ENCODE measurements around the gene PLPP1.

Gene PLPP1

DNA sequence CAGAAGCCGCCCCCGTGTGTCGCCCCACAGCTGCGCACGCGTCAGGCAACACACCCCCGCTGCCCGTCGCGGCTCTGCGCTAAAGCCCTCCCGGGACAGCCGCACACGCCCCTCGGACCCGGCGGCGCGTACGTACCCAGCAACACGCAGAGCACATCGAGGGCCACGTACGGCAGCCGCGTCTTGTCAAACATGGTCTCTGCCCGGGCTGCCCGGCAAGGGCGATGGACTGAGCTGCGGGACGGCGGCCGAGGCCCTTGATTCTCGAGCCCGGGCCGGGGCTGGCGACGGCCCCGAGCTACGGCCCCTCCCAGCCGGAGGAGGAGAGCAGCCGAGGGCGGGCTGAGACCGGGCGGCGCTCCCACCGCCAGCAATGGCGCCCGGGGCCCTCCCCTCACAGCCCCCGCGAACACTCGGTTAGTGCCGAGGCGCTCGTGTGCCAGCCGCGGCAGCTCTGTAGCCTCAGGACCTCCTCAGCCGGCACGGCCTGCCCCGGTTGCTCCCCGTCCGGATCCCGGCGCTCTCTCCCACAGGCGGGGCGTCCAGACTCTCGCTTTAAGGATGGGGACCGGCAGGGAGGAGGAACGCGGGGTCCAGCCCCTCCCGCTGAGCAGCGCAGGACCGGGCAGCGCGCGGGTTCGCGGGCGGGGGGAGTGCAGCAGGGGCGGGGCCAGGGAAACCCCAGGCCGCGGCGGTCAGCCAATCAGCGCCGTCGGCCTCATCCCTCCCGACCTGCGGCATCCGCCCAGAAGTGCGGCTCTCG lies at the start of gene PLPP1:
TSS of gene PLPP1 (minus strand) at position 529 of the 763 bp plus-strand sequence. CDS start at position 194, 335 bp downstream.
- in situ Hi-C loops (cut with MboI; ENCODE audit: low sequenced_read_pairs): no loop called here

DNA sequence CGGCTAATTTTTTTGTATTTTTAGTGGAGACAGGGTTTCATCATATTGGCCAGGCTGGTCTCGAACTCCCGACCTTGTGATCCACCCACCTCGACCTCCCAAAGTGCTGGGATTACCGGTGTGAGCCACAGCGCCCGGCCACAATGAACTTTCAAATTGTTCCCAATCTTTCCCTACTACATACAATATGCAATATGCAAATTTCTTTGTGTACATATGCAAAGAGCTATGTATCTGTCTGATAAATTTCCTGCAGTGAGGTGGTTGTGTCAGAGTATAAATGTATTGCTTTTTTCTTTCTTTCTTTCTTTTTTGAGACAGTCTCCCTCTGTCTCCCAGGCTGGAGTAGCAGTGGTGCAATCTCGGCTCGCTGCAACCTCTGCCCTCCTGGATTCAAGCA lies 48.8 kb upstream of the PLPP1 start:
- in situ Hi-C loops (cut with MboI; ENCODE audit: low sequenced_read_pairs): no loop called here

DNA sequence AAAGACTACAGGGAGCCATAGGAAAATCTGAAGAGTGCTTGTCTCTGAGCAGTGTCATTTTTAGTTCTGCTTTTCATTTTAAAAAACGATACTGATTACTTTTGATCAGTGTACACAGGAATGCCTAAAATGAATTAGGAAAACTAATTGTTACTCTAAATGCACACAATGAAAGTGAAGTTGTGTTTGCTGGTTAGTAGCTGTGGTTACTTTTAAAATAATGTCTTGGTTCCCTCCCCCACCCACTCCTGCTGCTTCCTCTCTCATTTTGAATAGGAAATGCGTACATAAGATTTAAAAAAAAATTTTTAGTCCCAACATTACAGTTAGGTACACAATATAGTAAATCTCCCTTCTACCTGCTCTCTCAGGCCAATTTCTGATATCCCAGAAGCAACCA lies 47.5 kb upstream of the PLPP1 start:
- in situ Hi-C loops (cut with MboI; ENCODE audit: low sequenced_read_pairs): no loop called here

DNA sequence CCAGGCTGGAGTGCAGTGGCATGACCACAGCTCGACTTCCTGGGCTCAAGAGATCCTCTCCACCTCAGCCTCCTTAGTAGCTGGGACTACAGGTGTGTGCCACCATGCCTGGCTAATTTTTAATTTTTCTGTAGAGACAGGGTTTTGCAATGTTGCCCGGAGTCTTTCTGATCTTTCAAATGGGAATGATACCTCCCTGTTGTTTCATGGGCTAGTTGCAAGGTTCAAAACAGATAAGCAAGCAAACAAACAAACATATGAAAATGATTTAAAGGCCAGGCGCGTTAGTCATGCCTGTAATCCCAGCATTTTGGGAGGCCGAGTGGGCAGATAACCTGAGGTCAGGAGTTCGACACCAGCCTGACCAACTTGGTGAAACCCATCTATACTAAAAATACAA lies 45.3 kb upstream of the PLPP1 start:
- in situ Hi-C loops (cut with MboI; ENCODE audit: low sequenced_read_pairs): no loop called here

DNA sequence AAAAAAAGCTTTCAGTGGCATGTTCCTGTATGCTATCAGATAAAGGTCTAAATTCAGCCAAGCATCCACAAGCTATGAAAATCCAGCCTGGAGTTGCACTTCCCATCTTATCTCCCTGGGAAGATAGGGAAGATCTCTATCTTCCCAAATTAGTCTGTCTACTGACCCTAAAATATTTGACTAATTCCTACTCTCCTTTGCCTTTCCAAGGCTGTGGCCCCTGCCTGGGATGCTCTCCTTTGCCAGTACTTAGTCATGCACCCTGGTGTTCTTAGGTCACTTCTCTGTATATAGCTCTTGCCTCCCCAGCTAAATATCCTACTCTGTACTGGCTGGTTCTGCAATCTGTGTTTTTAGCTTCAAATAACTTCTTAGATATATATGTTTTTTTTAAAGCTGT lies 44.0 kb upstream of the PLPP1 start:
- in situ Hi-C loops (cut with MboI; ENCODE audit: low sequenced_read_pairs): no loop called here

DNA sequence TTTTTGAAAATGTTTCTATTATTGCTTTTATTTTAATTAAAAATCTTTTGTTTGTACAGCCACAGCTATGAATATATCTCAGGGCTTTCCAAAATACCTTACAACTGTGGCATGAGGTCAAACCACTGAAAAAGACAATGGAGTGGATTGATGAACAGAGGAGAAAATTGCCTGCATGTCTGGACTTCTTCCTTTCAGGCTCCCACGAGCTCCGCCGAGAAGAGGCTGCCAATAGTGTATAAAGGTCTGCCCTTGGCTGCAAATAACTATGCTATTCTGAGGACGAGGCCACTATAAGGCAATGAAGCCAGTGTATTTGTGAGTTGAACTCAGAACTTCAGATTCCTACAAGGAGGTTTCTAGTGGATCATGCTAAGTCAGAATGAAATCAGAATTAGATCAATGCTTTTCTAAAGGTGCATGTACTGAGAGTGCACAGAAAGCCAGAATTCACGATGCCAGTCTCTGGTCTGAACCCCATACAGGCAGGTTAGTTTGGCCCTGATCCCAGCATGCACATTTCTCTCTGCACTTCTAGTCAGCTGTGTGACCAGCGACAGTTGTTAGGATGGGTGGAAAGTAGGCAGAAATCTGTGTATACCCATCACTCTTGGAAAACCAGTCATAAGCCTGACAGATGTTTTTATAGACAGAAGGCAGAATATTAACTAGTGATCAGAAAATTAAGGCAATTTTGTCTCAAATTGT lies 42.7 kb upstream of the PLPP1 start:
- in situ Hi-C loops (cut with MboI; ENCODE audit: low sequenced_read_pairs): no loop called here

DNA sequence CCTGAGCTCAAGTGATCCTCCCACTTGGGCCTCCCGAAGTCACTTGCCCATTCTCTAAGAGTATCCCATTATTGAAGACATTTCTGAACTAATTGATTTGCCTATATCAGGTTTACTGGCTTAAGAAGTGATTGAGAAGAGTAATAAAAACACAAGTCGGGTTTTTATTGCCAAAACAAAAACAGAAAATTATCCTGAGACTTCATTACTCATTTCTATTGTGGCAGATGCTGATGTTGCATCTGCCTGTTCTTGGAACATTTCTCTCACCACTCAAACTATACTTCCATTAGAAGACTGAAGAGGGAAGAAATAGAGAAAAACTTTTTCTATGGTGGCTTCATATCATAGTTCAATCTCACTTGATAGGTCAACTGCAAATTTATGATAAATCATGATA lies 41.9 kb upstream of the PLPP1 start:
- in situ Hi-C loops (cut with MboI; ENCODE audit: low sequenced_read_pairs): no loop called here

DNA sequence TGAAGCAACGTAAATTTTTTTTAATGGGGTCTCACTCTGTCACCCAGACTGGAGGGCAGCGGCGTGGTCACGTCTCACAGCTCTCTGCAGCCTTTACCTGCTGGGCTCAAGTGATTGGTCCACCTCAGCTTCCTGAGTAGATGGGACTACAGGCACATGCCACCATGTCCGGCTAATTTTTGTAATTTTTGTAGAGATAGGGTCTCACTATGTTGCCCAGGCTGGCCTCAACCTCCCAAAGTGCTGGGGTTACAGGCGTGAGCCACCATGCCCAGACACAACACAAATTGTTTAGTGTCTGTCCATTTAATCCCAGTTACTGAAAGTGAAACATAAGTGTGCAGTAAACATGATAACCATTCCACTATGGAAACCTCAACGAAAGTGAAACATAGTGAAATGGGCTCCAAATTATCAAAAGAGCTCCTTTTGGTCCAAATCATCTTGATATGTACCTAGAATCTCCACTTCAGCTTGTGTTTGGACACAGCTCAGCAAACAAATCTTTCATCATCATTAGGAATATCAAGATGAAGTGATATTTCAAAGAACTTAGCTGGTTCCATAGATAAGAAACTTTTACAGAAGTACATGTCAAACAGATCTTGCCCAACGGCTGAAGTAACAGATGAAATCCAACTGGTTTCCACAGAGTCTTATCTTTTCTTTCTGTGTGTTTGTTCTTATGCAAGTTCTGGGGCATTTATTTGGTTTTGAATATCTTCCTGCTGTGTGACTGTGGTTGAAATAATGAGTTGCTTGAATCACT lies 41.2 kb upstream of the PLPP1 start:
- in situ Hi-C loops (cut with MboI; ENCODE audit: low sequenced_read_pairs): no loop called here

DNA sequence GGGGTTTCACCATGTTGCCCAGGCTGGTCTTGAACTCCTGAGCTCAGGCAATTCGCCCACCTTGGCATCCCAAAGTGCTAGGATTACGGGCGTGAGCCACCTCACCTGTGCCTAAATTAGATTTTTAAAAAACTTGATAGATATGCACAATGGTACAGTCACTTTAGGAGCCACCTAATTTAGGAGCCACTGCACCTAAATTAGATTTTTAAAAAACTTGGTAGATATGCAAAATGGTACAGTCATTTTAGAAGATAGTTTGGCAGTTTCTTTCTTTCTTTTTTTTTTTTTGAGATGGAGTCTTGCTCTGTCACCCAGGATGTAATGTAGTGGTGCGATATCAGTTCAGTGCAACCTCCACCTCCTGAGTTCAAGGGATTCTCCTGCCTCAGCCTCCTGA lies 37.8 kb upstream of the PLPP1 start:
- in situ Hi-C loops (cut with MboI; ENCODE audit: low sequenced_read_pairs): no loop called here

DNA sequence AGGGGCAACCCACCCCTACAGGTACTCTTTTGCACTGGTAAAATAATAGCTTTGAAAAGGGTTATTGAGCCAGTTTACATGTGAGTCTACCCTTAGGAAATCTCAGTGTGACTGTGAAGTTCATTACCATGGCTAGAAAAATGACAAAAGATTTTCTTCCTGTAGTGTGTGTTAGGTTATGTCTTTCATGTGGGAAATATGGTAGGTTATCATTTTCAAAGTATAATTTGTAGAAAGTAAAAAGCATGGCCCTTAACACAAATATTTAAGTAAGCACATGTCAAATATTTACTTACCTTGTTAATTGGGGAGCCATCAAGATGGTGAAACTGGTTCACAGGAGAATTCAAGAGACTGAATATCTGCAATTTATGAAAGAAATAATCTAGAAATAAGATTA lies 37.3 kb upstream of the PLPP1 start:
- in situ Hi-C loops (cut with MboI; ENCODE audit: low sequenced_read_pairs): no loop called here

DNA sequence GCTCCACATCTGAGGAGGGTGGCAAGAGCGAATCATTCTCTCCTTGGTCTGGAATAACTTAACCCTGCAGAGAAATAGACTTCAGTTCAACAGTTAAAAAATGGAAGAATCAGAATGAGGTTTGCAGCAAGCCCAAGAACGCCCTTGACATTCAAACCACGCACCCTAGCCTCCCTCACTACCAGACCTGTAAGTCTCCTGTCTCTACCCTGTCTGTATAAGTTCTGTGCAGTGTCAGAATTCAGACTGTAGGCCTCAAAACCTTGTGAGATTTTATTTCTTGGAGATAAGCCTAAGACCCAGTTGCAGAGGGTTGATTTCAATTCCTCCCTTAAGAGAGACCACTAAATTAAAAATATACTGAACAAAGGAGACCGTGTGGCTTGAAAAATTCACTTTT lies 35.8 kb upstream of the PLPP1 start:
- in situ Hi-C loops (cut with MboI; ENCODE audit: low sequenced_read_pairs): no loop called here

DNA sequence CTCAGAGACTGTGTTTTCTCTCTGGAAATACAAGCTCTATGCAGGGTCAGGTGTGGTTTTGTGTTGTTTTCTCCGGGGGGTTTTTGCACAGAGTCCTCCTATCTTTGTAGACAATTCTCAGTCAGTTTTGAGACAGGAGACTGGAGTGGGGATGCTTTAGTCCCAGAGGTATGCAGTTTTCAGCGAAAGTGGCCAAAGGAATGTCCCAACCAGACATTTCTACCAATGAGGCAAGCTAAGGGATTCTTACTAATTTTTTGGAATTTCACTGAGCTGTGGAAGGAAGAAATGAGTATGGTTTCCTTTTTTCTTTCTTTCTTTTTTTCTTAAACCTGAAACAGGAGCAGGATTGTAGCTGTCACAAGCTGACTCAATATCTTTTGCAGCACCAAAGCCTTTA lies 35.3 kb upstream of the PLPP1 start:
- in situ Hi-C loops (cut with MboI; ENCODE audit: low sequenced_read_pairs): no loop called here

DNA sequence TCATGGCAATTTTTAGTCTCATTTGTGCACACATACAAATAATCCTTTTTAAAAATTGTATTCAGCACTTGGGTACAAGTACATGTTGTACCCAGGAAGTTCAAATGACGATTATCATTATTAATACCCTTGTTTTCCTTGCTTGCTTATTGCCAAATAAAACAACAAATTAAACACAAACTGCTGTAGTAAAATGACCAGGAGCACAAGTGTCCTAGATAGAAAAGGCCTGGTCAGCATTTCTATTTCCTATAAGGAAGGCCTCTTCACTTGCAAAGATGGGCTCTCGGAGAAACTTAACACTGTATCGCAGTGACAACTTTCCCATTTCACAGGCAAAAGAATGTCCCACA lies 34.7 kb upstream of the PLPP1 start:
- in situ Hi-C loops (cut with MboI; ENCODE audit: low sequenced_read_pairs): no loop called here

DNA sequence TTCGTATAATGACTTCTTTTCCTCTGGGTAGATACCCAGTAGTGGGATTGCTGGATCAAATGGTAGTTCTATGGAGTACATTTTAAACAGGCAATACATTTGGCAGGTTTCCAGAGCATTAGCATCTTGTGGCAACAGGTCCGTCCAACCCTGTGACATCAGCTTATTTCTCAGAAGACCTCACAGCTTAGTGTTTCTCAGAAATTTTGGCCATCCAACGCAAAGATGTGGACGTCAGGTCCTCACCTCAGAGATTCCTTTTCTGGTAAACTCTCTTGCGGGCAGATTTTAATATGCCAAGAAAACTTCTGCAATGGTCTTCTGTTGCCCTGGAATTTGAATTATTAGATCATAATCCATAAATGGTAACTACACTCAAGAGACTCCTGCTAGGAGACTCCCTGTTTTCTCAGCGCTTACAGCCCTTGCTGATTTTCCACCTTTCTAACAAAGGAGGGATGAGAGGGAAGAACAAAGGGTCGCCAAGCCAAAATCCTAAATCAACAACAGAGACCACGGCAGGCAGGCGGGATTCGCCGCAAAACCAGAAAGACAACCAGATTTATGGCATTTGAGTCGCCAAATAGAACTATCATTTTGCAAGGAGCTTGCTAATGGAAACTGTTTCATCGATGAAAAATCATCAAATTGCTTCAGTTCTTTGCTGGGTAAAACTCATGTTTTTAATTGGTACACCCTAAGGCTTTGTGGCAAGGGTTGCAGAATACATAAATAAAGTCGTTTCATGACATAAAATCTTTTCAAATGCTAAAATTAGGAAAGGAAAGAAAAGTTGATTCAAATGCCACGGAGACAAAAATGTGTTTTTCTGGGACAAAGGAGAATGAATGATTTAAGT lies 34.1 kb upstream of the PLPP1 start:
- in situ Hi-C loops (cut with MboI; ENCODE audit: low sequenced_read_pairs): no loop called here

DNA sequence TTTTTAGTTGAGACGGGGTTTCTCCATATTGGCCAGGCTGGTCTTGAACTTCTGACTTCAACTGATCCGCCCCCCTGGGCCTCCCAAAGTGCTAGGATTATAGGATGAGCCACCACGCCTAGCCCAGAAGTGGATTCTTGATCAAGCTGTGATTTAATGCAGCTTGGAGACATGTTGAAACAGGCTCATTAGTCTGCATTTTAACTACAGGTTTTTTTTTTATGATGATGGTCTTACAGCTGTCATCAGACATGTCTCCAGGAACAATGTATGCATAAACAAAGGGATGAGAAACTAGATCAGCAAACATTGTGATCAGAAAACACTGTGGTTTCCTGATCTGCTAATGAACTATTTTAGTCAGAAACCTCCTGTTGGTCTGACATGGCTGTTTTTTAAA lies 30.0 kb upstream of the PLPP1 start:
- in situ Hi-C loops (cut with MboI; ENCODE audit: low sequenced_read_pairs): no loop called here

DNA sequence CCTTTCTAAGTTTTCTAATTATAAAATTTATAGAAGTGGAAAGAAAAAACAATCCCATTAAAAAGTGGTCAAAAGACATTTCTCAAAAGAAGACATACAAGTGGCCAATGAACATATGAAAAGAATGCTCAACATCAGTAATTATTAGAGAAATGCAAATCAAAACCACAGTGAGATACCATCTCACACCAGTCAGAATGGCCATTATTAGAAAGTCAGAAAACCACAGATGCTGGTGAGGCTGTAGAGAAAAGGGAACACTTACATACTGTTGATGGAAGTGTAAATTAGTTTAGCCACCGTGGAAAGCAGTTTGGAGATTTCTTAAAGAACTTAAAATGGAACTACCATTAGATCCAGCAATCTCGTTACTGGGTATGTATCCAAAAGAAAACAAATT lies 23.7 kb upstream of the PLPP1 start:
- in situ Hi-C loops (cut with MboI; ENCODE audit: low sequenced_read_pairs): no loop called here

DNA sequence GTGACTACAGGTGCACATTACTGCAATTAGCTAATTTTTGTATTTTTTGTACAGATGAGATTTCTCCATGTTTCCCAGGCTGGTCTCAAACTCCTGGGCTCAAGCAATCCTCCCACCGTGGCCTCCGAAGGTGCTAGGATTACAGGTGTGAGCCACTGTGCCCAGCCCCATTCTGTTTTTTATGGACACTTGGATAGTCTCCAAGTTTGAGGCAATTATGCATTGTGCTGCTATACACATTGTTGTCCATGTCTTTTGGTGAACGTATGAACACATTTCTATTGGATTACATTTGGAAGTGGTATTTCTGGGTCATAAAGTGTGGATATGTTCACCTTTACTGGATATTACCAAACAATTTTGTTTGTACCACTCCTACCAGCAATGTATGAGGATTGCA lies 22.4 kb upstream of the PLPP1 start:
- in situ Hi-C loops (cut with MboI; ENCODE audit: low sequenced_read_pairs): no loop called here

DNA sequence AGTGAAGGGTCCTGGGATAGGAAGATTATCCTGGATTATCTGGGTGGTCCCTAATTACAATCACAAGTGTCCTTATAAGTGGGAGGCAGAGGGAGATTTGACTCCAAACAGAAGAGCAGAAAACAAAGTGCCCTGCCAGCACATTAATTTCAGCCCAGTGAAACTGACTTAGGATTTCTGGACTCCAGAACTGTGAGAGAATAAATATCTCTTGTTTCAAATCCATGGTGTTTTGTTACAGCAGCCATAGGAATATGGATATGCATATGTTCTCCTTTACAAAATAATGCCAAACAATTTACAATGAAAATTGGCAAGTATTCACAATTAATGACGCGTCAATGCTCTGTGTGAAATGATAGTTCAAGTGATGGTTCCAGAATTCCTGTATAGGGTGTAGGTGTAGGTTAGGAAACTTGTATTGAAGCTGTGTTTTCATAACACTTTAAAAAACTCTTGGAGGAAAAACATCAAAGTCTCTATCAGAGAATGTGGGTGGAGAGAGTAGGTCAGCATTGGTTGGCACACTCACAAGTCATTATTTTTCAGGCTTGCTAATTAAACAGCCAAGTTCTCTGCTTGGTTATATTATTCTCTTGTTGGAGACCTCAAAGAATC lies 19.9 kb upstream of the PLPP1 start:
- in situ Hi-C loops (cut with MboI; ENCODE audit: low sequenced_read_pairs): no loop called here

DNA sequence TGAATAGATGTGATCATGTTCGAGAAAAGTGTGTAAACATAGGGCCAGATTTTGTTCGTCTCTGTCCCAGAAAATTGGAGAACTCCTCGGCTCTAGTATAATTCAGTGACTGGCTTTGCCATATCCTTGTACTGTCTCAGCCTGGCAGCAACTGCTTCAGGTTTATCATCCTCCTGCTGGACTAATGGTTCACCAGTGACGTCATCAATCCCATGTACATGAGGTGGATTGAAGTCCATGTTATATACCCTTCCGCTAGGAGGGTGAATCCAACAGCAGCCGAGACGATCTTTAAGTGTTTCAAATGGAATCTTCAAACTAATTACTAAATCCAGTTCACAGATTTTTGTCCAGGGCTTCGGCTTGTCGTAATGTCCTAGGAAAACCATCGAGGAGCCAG lies 17.1 kb upstream of the PLPP1 start:
- in situ Hi-C loops (cut with MboI; ENCODE audit: low sequenced_read_pairs): no loop called here

DNA sequence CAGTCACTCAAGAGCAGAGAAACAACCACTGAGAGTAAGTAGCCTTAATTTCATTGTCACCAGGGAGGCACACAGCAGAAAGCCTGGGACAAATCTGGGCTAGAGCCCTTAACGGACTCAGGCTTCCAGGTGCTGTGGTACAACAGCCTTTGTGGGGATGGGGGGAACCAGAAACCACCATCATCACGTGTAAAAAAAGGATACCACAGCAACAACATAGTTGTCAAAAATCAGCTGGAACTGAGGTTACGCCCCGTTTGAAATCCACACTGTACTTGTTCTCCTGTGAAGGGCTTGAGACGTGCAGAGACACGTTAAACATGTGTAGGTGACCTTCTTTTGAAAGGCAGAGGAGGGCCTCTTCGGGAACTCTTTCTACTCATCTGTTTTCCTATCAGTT lies 16.6 kb upstream of the PLPP1 start:
- in situ Hi-C loops (cut with MboI; ENCODE audit: low sequenced_read_pairs): no loop called here

DNA sequence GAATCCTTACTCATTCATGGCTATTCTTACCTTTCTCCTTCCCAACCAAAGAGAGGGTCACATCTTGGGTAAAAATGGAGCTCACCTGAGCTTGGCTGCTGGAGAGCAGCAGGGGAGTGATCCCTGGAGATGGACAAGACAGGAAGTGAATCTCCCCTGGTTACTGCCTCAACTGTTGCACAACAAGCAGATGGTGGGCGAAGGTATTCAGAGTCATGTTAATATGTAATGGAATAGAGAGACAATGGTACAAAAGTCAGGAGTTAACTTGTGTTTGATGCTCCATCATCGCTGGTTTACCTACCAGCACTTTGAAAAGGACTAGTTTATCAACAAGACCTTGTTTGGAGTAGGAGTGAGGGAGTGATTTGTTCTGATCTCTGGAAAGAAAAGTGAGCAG lies 13.0 kb upstream of the PLPP1 start:
- in situ Hi-C loops (cut with MboI; ENCODE audit: low sequenced_read_pairs): no loop called here

All from hTERT RPE-1 (cell line).